GM12865 (cell line): ENCODE measurements around the gene S100PBP.

ENCODE experiments used
- DNase-seq: peaks from one replicate; pipeline ENCODE4 v3.0.0; 2010; ENCODE audit warnings: low read depth
- H3K4me3 ChIP-seq: 2 replicates; pipeline ENCODE4 v1.5.1; 2011; ENCODE audit warnings: mild to moderate bottlenecking, low read depth, low read length, control low read depth
- CTCF ChIP-seq: IDR thresholded peaks from 2 replicates; pipeline ENCODE4 v1.5.1; 2011; ENCODE audit warnings: low read length, control low read depth, low read depth, inconsistent platforms; ENCODE audit not compliant: insufficient read depth; ENCODE audit errors: missing control alignments

S100PBP gene

GRCh38 chr1:32897082-32898049 lies 79.9 kb downstream of the S100PBP start:
- no peak for TF ChIP-seq CTCF
- DNase-seq = no peak
- H3K4me3 ChIP-seq = no peak overlapping the region

- DNase-seq = no peak
- TF ChIP-seq CTCF = no peak
- no peak overlapping the region for H3K4me3 ChIP-seq
Observed at GRCh38 chr1:32898056-32898455, 80.6 kb downstream of the S100PBP start.

GRCh38 chr1:32898958-32899357 lies 81.5 kb downstream of the S100PBP start:
- no peak for TF ChIP-seq CTCF
- no peak for DNase-seq
- H3K4me3 ChIP-seq = no peak overlapping the region

- DNase-seq = no peak
- no peak for TF ChIP-seq CTCF
- H3K4me3 ChIP-seq = no peak overlapping the region
Observed at GRCh38 chr1:32899586-32900296, 82.3 kb downstream of the S100PBP start.

- no peak for TF ChIP-seq CTCF
- H3K4me3 ChIP-seq = no peak overlapping the region
- no peak for DNase-seq
Observed at GRCh38 chr1:32900371-32900955, 83.0 kb downstream of the S100PBP start.

- TF ChIP-seq CTCF = no peak
- no peak for DNase-seq
- H3K4me3 ChIP-seq = peak within 1 kb of the TSS; percentile 31
Observed at GRCh38 chr1:32900956-32901822, 83.7 kb downstream of the S100PBP start, which contains the start of gene TMEM54. Gene TMEM54 (minus strand): TSS chr1:32901389. CDS start chr1:32901238, 151 bp downstream.
